SK-N-SH (cell line): ENCODE data around the gene ZBTB6. TPM values are rescaled to one million over a fixed set of nuclear protein-coding genes. Genes with fewer than 3 reads are reported as not detected.

ENCODE experiments used
- CTCF ChIA-PET: fragments of 300-600, 350-600 bp; formaldehyde crosslinking; extraction: SDS; loops from one replicate; lab custom pipeline; 2021; lab: Yijun Ruan, JAX
- POLR2A ChIA-PET: fragments of 350-600 bp; sonication (Branson Sonifier 250); formaldehyde crosslinking; extraction: SDS; loops from one replicate; lab custom pipeline; 2020; ENCODE audit warnings: antibody characterized with exemption, inconsistent platforms; lab: Yijun Ruan, JAX
- DNase-seq: peaks from one replicate; pipeline ENCODE4 v3.0.0; 2012
- H2AFZ ChIP-seq: fragments of 200-600 bp; sonication (generic); 2 replicates; pipeline ENCODE4 v1.8.1; 2016; ENCODE audit warnings: antibody characterized with exemption, mild to moderate bottlenecking, low read depth
- H3F3A ChIP-seq: fragments of 200-600 bp; sonication (generic); replicated peaks from 2 replicates; pipeline ENCODE3; 2016; ENCODE audit warnings: antibody characterized with exemption, mild to moderate bottlenecking; ENCODE audit not compliant: insufficient read depth
- H3K27ac ChIP-seq, 2 experiments: fragments of 200-500 bp in 1 of 2; fragments of 200-600 bp in 1 of 2; sonication (Bioruptor generic) in 1 of 2; sonication (generic), shearing (Covaris generic) in 1 of 2; 2 replicates each; pipeline versions ENCODE4 v1.5.1 to v1.6.1; 2014 to 2016; ENCODE audit warnings: low read depth in 2 of 2, inconsistent platforms in 1 of 2, low read length in 1 of 2, mild to moderate bottlenecking in 1 of 2, mixed read lengths in 1 of 2
- H3K27me3 ChIP-seq: fragments of 200-600 bp; sonication (generic), shearing (Covaris generic); 2 replicates; pipeline ENCODE4 v1.6.1; 2016; ENCODE audit warnings: mixed run types; ENCODE audit not compliant: insufficient read depth
- H3K36me3 ChIP-seq, 2 experiments: fragments of 200-500 bp in 1 of 2; fragments of 200-600 bp in 1 of 2; sonication (Bioruptor generic) in 1 of 2; sonication (generic) in 1 of 2; replicated peaks in 1 of 2; 2 replicates each; pipeline versions ENCODE3 to v1.5.1; 2014 to 2016; ENCODE audit warnings: low read length in 1 of 2, mild to moderate bottlenecking in 1 of 2; ENCODE audit not compliant: insufficient read depth in 2 of 2, control insufficient read depth in 1 of 2
- H3K4me1 ChIP-seq, 2 experiments: fragments of 200-500 bp in 1 of 2; fragments of 200-600 bp in 1 of 2; sonication (Bioruptor generic) in 1 of 2; sonication (generic), shearing (Covaris generic) in 1 of 2; 2 replicates each; pipeline versions ENCODE4 v1.5.1 to v1.6.1; 2014 to 2016; ENCODE audit warnings: low read depth in 1 of 2, low read length in 1 of 2, mixed run types in 1 of 2; ENCODE audit not compliant: insufficient read depth in 2 of 2, control insufficient read depth in 1 of 2
- H3K4me2 ChIP-seq: fragments of 200-600 bp; sonication (generic), shearing (Covaris generic); 2 replicates; pipeline ENCODE4 v1.6.1; 2017; ENCODE audit warnings: mixed run types
- H3K4me3 ChIP-seq, 2 experiments: fragments of 200-500 bp in 1 of 2; fragments of 200-600 bp in 1 of 2; sonication (Bioruptor generic) in 1 of 2; sonication (generic), shearing (Covaris generic) in 1 of 2; 2 replicates each; pipeline versions ENCODE4 v1.5.1 to v1.8.1; 2014 to 2016; ENCODE audit warnings: low read depth in 2 of 2, inconsistent platforms in 1 of 2, low read length in 1 of 2, mild to moderate bottlenecking in 1 of 2, mixed read lengths in 1 of 2, moderate library complexity in 1 of 2
- H3K79me2 ChIP-seq: fragments of 200-600 bp; sonication (generic); 2 replicates; pipeline ENCODE4 v1.8.1; 2017; ENCODE audit warnings: mild to moderate bottlenecking; ENCODE audit not compliant: insufficient read depth
- H3K9ac ChIP-seq: fragments of 200-600 bp; sonication (generic); 2 replicates; pipeline ENCODE4 v1.6.1; 2017; ENCODE audit warnings: mixed run types
- H3K9me2 ChIP-seq: fragments of 200-600 bp; sonication (generic); 2 replicates; pipeline ENCODE4 v1.6.1; 2017; ENCODE audit warnings: mixed run types
- H3K9me3 ChIP-seq: fragments of 200-600 bp; sonication (generic); 2 replicates; pipeline ENCODE4 v1.6.1; 2017; ENCODE audit warnings: mixed run types, mild to moderate bottlenecking, moderate library complexity
- H4K20me1 ChIP-seq: fragments of 200-600 bp; sonication (generic); 2 replicates; pipeline ENCODE4 v1.6.1; 2017; ENCODE audit warnings: mild to moderate bottlenecking, mixed run types; ENCODE audit not compliant: insufficient read depth
- CTCF ChIP-seq: fragments of 200-600 bp; sonication (generic); IDR thresholded peaks from 2 replicates; pipeline ENCODE4 v1.6.1; 2017; ENCODE audit warnings: antibody characterized with exemption, mild to moderate bottlenecking, moderate library complexity
- FOSL2 ChIP-seq: IDR thresholded peaks from 2 replicates; pipeline ENCODE4 v1.4.0; 2012; ENCODE audit warnings: low read depth, mild to moderate bottlenecking, moderate library complexity, borderline replicate concordance
- GABPA ChIP-seq: IDR thresholded peaks from 2 replicates; pipeline ENCODE4 v1.4.0; 2012; ENCODE audit warnings: low read depth, mild to moderate bottlenecking
- GATA2 ChIP-seq: sonication (generic); formaldehyde crosslinking; IDR thresholded peaks from 2 replicates; pipeline ENCODE4 v1.5.0; 2020; ENCODE audit warnings: mild to moderate bottlenecking, missing genetic modification reagents
- JUND ChIP-seq: IDR thresholded peaks from 2 replicates; pipeline ENCODE4 v1.4.0; 2012
- MEF2A ChIP-seq: IDR thresholded peaks from 2 replicates; pipeline ENCODE4 v1.4.0; 2012; ENCODE audit warnings: low read depth, borderline replicate concordance
- MXI1 ChIP-seq: IDR thresholded peaks from 2 replicates; pipeline ENCODE4 v1.6.1; 2012; ENCODE audit warnings: mild to moderate bottlenecking, low read depth, low read length, improper control_type of control experiment
- PBX3 ChIP-seq: IDR thresholded peaks from 2 replicates; pipeline ENCODE4; 2012
- POLR2AphosphoS5 ChIP-seq: IDR thresholded peaks from 2 replicates; pipeline ENCODE4 v1.6.1; 2012; ENCODE audit warnings: low read depth, low read length
- RAD21 ChIP-seq: IDR thresholded peaks from 2 replicates; pipeline ENCODE4 v1.6.1; 2012; ENCODE audit warnings: mild to moderate bottlenecking, low read length
- RCOR1 ChIP-seq: fragments of 150-350 bp; IDR thresholded peaks from 2 replicates; pipeline ENCODE4 v1.6.1; 2017; ENCODE audit warnings: antibody characterized with exemption, low read length
- REST ChIP-seq: IDR thresholded peaks from 2 replicates; pipeline ENCODE4 v1.6.1; 2012; ENCODE audit warnings: mild to moderate bottlenecking, low read depth, low read length, moderate library complexity
- RXRA ChIP-seq: IDR thresholded peaks from 2 replicates; pipeline ENCODE4 v1.4.0; 2012; ENCODE audit warnings: low read depth, mild to moderate bottlenecking, borderline replicate concordance
- SMC3 ChIP-seq: IDR thresholded peaks from 2 replicates; pipeline ENCODE4 v1.6.1; 2012; ENCODE audit warnings: low read depth, low read length, improper control_type of control experiment
- TAF1 ChIP-seq: IDR thresholded peaks from 2 replicates; pipeline ENCODE4 v1.6.1; 2012; ENCODE audit warnings: low read depth, mild to moderate bottlenecking, low read length, moderate library complexity, borderline replicate concordance
- USF1 ChIP-seq: IDR thresholded peaks from 2 replicates; pipeline ENCODE4 v1.4.0; 2012; ENCODE audit warnings: low read depth, borderline replicate concordance
- USF2 ChIP-seq: fragments of 150-350 bp; IDR thresholded peaks from 2 replicates; pipeline ENCODE4 v1.6.1; 2017; ENCODE audit warnings: antibody characterized with exemption, low read length, low read depth, borderline replicate concordance
- WGBS: methylation state at CpG from one replicate; pipeline ENCODE4 v1.1.6; 2017; ENCODE audit warnings: low lambda C conversion rate; 5-methylcytosine and 5-hydroxymethylcytosine counted together
- polyA plus RNA-seq, 3 experiments: library from polyadenylated mRNA; depleted of rRNA; stranded (reverse); fragments of >200 nt; gene quantifications; 2 replicates each; pipeline ENCODE4 v1.2.3, GENCODE V29; 2012

Gene ZBTB6
- polyA plus RNA-seq, 1 of the 3 experiments (the other 2 are of a cell fraction), result 2.2 TPM

- H4K20me1 ChIP-seq, result no peaks in the 10 kb centered on the region
- H3K9me3 ChIP-seq, result no peaks in the 10 kb centered on the region
- no peak overlapping the region for H3K4me2 ChIP-seq
- no peaks in the 10 kb centered on the region for H3K9me2 ChIP-seq
- peaks cover 70 to 89% of the 10 kb centered on the region in 2 experiments for H3K36me3 ChIP-seq
- H3K79me2 ChIP-seq, result peaks cover 10% of the 10 kb centered on the region; the same call in 1 of the 2 replicates
- DNase-seq, result no peak
- no peak overlapping the region for H3K4me3 ChIP-seq
- H3K9ac ChIP-seq, result no peak overlapping the region
- no peak overlapping the region for H2AFZ ChIP-seq
- no peaks in the 10 kb centered on the region for H3K27me3 ChIP-seq
- 75% methylated on average over 2 of the region's 2 CpGs for WGBS
- no peaks in the 10 kb centered on the region for H3F3A ChIP-seq
- ChIA-PET CTCF (interaction anchor here (1.2 kb wide), 1 partner anchor 10 kb away, joined by 3 read pairs; no protein-coding TSS in a partner anchor), POLR2A (no interaction called here)
- no peak overlapping the region for H3K27ac ChIP-seq
- H3K4me1 ChIP-seq, result no peaks in the 10 kb centered on the region
- TF ChIP-seq JUND, result no peak
- no peak for TF ChIP-seq GABPA
- TF ChIP-seq POLR2AphosphoS5, result no peak
- TF ChIP-seq RCOR1, result no peak
- no peak for TF ChIP-seq SMC3
- no peak for TF ChIP-seq RAD21
- TF ChIP-seq PBX3, result no peak
- no peak for TF ChIP-seq GATA2 (CRISPR knock-in tag)
- TF ChIP-seq REST, result no peak
- no peak for TF ChIP-seq TAF1
- no peak for TF ChIP-seq USF1
- TF ChIP-seq MEF2A, result no peak
- TF ChIP-seq RXRA, result no peak
- TF ChIP-seq USF2, result no peak
- TF ChIP-seq CTCF, result no peak
- no peak for TF ChIP-seq MXI1
- no peak for TF ChIP-seq FOSL2
Observed at GRCh38 chr9:122879443-122879842, 33.7 kb downstream of the ZBTB6 start.
